ENCODE results near the gene TRPM8. TPM values are rescaled to one million over a fixed set of nuclear protein-coding genes. Genes with fewer than 3 reads are reported as not detected.

TRPM8 gene
- total and polyA plus RNA-seq, 2 experiments from 2014 or later, result 0.11 to 0.14 TPM

GRCh38 chr2:233907627-233908026 is 9.5 kb upstream of the TRPM8 start (continued):
- TF ChIP-seq, protein P1, sequence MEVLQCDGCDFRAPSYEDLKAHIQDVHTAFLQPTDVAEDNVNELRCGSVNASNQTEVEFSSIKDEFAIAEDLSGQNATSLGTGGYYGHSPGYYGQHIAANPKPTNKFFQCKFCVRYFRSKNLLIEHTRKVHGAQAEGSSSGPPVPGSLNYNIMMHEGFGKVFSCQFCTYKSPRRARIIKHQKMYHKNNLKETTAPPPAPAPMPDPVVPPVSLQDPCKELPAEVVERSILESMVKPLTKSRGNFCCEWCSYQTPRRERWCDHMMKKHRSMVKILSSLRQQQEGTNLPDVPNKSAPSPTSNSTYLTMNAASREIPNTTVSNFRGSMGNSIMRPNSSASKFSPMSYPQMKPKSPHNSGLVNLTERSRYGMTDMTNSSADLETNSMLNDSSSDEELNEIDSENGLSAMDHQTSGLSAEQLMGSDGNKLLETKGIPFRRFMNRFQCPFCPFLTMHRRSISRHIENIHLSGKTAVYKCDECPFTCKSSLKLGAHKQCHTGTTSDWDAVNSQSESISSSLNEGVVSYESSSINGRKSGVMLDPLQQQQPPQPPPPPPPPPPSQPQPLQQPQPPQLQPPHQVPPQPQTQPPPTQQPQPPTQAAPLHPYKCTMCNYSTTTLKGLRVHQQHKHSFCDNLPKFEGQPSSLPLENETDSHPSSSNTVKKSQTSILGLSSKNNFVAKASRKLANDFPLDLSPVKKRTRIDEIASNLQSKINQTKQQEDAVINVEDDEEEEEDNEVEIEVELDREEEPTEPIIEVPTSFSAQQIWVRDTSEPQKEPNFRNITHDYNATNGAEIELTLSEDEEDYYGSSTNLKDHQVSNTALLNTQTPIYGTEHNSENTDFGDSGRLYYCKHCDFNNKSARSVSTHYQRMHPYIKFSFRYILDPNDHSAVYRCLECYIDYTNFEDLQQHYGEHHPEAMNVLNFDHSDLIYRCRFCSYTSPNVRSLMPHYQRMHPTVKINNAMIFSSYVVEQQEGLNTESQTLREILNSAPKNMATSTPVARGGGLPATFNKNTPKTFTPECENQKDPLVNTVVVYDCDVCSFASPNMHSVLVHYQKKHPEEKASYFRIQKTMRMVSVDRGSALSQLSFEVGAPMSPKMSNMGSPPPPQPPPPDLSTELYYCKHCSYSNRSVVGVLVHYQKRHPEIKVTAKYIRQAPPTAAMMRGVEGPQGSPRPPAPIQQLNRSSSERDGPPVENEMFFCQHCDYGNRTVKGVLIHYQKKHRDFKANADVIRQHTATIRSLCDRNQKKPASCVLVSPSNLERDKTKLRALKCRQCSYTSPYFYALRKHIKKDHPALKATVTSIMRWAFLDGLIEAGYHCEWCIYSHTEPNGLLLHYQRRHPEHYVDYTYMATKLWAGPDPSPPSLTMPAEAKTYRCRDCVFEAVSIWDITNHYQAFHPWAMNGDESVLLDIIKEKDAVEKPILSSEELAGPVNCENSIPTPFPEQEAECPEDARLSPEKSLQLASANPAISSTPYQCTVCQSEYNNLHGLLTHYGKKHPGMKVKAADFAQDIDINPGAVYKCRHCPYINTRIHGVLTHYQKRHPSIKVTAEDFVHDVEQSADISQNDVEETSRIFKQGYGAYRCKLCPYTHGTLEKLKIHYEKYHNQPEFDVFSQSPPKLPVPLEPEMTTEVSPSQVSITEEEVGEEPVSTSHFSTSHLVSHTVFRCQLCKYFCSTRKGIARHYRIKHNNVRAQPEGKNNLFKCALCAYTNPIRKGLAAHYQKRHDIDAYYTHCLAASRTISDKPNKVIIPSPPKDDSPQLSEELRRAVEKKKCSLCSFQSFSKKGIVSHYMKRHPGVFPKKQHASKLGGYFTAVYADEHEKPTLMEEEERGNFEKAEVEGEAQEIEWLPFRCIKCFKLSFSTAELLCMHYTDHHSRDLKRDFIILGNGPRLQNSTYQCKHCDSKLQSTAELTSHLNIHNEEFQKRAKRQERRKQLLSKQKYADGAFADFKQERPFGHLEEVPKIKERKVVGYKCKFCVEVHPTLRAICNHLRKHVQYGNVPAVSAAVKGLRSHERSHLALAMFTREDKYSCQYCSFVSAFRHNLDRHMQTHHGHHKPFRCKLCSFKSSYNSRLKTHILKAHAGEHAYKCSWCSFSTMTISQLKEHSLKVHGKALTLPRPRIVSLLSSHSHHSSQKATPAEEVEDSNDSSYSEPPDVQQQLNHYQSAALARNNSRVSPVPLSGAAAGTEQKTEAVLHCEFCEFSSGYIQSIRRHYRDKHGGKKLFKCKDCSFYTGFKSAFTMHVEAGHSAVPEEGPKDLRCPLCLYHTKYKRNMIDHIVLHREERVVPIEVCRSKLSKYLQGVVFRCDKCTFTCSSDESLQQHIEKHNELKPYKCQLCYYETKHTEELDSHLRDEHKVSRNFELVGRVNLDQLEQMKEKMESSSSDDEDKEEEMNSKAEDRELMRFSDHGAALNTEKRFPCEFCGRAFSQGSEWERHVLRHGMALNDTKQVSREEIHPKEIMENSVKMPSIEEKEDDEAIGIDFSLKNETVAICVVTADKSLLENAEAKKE (CRISPR knock-in tag; IDR thresholded peaks at IDR 0.05), result no peak
- no peak for TF ChIP-seq ZNF114 (CRISPR knock-in tag; IDR thresholded peaks at IDR 0.05)
- TF ChIP-seq, protein P2, sequence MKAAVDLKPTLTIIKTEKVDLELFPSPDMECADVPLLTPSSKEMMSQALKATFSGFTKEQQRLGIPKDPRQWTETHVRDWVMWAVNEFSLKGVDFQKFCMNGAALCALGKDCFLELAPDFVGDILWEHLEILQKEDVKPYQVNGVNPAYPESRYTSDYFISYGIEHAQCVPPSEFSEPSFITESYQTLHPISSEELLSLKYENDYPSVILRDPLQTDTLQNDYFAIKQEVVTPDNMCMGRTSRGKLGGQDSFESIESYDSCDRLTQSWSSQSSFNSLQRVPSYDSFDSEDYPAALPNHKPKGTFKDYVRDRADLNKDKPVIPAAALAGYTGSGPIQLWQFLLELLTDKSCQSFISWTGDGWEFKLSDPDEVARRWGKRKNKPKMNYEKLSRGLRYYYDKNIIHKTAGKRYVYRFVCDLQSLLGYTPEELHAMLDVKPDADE (IDR thresholded peaks at IDR 0.05), result no peak
- TF ChIP-seq, protein P3, sequence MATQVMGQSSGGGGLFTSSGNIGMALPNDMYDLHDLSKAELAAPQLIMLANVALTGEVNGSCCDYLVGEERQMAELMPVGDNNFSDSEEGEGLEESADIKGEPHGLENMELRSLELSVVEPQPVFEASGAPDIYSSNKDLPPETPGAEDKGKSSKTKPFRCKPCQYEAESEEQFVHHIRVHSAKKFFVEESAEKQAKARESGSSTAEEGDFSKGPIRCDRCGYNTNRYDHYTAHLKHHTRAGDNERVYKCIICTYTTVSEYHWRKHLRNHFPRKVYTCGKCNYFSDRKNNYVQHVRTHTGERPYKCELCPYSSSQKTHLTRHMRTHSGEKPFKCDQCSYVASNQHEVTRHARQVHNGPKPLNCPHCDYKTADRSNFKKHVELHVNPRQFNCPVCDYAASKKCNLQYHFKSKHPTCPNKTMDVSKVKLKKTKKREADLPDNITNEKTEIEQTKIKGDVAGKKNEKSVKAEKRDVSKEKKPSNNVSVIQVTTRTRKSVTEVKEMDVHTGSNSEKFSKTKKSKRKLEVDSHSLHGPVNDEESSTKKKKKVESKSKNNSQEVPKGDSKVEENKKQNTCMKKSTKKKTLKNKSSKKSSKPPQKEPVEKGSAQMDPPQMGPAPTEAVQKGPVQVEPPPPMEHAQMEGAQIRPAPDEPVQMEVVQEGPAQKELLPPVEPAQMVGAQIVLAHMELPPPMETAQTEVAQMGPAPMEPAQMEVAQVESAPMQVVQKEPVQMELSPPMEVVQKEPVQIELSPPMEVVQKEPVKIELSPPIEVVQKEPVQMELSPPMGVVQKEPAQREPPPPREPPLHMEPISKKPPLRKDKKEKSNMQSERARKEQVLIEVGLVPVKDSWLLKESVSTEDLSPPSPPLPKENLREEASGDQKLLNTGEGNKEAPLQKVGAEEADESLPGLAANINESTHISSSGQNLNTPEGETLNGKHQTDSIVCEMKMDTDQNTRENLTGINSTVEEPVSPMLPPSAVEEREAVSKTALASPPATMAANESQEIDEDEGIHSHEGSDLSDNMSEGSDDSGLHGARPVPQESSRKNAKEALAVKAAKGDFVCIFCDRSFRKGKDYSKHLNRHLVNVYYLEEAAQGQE (IDR thresholded peaks at IDR 0.05; ENCODE audit: unreplicated experiment), result no peak

All from GM23338 (cell line).